Nucleus accumbens (tissue), 56 donors: ENCODE measurements around the gene XPR1.
"Not testable (repeated sequence)": the region's sequence is repeated elsewhere in the genome, so short reads cannot be mapped to it uniquely, and the experiment has no call there.

Source experiments
- DNase-seq, 56 donors: peaks; one replicate each; lab custom pipeline; 2025; lab: John Stamatoyannopoulos, UW

The XPR1 gene

DNA sequence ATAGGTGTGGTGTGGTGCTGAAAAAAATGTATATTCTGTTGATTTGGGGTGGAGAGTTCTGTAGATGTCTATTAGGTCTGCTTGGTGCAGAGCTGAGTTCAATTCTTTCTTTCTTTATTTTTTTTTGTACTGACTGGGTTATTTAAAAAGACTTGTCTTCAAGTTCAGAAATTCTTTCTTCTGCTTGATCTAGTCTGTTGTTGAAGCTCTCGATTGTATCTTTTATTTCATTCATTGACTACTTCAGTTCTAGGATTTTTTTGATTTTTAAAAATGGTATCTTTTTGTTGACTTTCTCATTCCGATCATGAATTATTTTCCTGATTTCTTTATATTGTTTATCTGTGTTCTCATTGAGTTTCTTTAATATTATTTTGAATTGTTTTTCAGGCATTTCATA lies 70.6 kb downstream of the XPR1 start:
- DNase-seq = not testable (repeated sequence)

GRCh38 chr1:180710746-180711145 lies 78.9 kb downstream of the XPR1 start:
- not testable (repeated sequence) for DNase-seq

DNA sequence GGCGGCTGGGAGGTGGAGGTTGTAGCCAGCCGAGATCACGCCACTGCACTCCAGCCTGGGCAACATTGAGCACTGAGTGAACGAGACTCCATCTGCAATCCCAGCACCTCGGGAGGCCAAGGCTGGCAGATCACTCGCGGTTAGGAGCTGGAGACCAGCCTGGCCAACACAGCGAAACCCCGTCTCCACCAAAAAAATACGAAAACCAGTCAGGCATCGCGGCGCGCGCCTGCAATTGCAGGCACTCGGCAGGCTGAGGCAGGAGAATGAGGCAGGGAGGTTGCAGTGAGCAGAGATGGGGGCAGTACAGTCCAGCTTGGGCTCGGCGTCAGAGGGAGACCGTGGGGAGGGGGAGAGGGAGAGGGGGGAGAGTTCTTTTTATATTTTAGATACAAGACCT lies 79.4 kb downstream of the XPR1 start:
- DNase-seq = not testable (repeated sequence)

GRCh38 chr1:180720753-180721152 lies 88.9 kb downstream of the XPR1 start:
- DNase-seq = no peak

GRCh38 chr1:180722586-180722985 lies 90.8 kb downstream of the XPR1 start:
- no peak for DNase-seq

DNA sequence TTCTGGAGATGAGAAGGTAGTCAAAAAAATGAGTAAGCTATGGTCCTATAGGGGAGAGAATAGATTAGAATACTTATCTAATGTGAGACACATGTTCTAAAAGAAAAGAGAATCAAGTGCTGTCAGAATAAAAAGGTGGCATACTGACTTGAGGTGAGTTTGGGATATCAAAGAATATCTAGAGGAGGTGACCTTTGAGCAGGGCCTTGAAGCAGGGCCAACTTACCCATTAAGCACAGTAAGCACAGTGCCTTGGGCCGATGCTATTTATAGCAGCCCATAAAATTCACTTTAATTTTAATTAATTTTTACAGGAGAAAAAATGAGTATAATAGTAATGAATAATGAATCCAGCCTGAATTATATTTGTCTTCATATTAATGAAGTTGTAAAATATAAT lies 92.2 kb downstream of the XPR1 start:
- DNase-seq = no peak

GRCh38 chr1:180726024-180726423 lies 94.2 kb downstream of the XPR1 start:
- DNase-seq = not testable (repeated sequence)

GRCh38 chr1:180727751-180728150 lies 95.9 kb downstream of the XPR1 start:
- DNase-seq = not testable (repeated sequence)

DNA sequence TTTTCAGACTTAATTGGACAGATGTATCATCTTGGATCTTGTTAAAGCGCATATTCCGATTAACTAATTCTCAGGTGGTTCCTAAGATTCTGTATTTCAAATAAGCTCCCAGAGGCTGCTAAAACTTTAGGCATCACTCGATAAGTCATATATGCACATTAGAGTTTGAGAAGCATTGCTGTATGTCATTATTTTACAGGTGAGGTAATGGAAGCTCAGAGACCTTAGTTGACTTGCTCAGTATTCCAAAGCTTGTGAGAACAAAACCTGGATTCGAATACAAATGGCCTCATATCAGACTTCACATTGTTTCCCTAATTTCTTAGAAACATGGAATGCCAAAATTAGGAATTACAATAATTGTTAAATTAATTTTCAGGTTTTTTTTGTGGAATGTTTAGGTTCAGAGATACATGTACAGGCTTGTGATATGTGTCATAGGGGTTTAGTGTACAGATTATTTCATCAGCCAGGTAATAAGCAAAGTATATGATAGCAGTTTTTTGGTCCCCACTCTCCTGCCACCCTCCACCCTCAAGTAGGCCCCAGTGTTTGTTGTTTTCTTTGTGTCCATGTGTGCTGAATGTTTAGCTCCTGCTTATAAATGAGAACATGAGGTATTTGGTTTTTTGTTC lies 96.8 kb downstream of the XPR1 start:
- DNase-seq = no peak

GRCh38 chr1:180731131-180731530 lies 99.3 kb downstream of the XPR1 start:
- no peak for DNase-seq

- DNase-seq = no peak
These were observed 101.0 kb downstream of the XPR1 start for GRCh38 chr1:180732866-180733265.

- DNase-seq = no peak
These were observed 102.5 kb downstream of the XPR1 start for GRCh38 chr1:180734366-180734765.

GRCh38 chr1:180742663-180743062 lies 110.8 kb downstream of the XPR1 start:
- DNase-seq = no peak

DNA sequence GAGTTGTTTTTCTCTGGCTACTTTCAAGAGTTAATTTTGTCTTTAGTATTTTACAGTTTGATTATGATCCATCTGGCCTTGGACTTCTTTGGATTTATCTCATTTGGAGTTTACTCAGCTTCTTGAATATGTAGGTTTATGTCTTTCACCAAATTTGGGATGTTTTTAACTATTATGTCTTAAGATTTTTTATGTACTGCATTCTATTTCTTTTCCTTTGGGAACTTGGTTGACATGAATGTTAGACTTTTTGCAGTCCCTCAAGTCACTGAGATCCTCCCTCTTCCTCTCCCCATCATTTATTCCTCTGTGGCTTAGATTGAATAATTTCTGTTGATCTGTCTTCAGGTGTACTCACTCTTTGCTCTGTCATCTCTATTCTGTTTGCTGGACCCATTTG lies 112.0 kb downstream of the XPR1 start:
- DNase-seq = no peak

DNA sequence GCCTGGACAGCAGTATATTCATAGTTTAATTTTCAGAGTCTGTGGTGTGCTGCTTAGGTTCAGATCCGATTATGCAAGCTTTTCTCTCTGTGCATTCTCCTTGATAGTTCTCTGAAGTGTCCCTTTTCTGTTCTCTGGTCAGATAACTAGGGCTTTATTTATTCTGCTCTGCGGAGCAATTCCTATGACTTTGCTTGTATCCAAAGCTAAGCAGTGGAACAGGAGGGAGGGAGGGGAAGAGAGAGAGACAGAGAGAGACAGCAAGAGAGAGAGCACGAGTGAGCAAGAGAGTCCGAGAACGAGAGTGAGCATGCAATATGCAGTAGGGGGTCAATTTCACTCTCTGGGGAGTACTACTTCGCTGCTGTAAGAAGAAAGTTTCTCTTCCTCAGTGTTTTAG lies 113.3 kb downstream of the XPR1 start:
- no peak for DNase-seq

DNA sequence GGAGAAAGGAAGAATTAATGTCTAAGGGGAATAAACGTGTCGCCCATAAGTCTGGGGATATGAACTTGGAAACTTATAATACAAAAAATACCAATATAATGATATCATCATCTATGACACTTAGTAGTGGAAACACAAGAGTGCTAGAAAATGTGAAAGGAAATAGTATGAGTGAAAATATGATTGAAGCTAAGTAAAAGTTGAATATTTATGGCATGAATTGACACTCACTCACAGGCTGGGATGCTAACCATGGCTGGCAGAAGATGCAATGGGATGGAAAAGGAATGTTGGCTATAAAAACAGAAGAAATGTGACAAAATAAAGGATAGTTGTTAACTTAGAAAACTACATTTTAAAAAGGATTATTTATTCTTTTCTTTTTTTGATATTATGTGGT lies 120.1 kb downstream of the XPR1 start:
- DNase-seq = no peak

DNA sequence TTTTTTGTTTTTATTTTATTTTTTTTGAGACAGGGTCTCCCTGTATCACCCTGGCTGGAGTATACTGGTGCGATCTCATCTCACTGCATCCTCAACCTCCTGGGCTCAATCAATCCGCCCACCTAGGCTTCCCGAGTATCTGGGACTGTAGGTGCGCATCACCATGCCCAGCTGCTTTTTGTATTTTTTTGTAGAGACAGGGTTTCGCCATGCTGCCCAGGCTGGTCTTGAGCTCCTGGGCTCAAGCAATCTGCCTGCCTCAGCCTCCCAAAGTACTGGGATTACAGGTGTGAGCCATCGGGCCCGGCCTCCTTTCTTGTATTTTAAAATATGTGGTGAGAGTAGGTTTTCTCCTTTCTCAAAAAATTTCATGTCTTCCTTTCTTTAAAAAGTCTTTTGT lies 122.6 kb downstream of the XPR1 start:
- DNase-seq = no peak

- no peak for DNase-seq
These were observed 125.8 kb downstream of the XPR1 start for GRCh38 chr1:180757657-180758056.

DNA sequence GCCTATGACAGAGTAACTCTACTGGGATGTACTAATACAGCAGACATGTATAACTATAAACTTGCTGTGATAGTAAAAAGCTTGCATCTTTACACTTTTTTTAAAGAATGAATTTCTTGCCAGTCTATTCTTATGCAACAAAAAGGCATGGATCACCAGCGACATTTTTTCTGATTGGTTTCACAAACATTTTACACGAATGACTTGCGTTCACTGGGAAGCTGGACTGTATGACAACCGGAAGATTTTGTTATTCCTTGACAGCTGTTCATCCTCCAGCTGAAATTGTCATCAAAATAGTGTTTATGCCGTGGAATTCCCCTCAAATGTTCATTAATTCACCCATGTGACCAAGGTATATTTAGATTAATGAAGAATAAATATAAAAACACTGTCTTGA lies 131.0 kb downstream of the XPR1 start:
- no peak for DNase-seq

DNA sequence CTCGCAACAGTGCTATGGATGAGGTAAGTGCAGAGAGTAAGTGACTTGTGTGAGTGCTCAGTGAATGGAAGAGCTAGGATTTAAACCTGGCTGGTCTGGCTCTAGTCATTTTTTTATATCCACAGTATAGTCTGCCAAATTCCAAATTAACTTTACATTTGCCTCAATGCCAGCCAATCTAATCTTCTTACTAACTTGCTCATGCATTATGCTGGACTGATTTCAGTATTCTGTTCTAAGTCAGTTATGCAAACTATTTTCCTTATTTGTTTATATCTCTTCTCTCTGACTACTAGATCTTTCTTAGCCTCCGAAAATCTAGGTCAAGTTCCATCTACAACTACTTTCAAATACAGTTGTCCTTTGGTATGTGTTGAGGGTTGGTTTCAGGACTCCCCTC lies 133.3 kb downstream of the XPR1 start:
- no peak for DNase-seq

DNA sequence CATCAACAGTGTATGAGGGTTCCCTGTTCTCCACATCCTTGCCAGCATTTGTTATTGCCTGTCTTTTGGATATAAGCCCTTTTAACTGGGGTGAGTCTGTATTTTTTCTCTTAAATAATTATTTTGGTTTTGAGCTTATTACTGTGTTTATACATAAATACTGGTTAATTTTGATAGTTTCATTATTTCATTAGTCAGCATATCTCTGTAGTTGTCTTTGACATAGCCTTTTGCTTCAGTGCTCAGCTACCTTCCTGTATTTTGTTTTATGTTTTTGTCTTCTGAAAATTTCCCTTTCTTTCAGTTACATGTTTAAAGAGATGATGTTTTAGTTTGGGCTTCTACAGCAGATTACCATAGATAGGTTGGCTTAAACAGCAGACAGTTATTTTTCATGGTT lies 138.1 kb downstream of the XPR1 start:
- no peak for DNase-seq

DNA sequence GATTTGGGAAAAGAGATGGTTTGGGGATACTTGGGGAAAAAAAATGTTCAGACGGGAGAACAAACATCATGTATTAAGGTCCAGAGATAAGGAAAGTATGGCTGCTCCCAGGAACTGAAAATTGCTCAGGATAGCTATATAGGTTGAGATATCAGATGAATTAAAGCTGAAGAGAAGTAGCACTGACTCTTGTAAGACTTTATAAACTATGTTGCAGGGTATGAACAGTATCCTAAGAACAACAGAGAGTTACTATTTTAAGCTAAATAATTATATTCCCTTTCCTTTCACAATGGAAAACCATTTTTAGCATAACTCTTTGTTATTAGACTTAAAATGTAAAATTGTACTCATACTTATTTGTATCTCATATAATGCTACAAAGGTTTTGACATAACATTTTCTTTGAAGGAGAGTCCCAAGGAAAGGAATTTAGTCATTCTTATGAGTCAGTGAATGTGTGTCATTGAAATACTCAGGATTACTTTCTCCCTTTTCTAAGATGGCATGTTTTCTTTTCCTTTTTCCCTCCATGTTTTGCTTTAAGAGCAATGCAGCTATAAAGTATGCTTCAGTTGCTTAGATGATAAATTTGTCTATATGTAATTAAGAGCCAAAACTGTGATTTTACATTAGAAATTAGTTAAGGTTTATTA lies 141.5 kb downstream of the XPR1 start:
- DNase-seq = no peak

DNA sequence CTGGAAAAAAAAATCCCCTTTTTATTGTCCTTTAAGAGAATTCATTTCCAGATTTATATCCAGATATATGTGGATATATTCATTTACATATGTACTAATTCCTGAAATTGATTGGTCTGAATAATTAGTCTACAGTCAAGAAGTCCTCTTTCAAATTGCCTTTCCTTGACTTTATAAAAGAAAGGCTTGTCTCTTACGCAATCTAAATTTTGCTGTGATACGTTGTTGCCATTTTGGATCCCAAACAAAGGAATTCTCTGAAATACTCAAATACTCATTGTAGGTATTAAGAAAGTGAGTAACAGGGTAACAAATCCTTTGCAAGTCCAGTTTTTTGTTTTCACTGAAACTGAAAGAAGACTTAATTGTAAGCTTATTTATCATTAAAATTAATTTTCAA lies 144.0 kb downstream of the XPR1 start:
- no peak for DNase-seq
